HG03571 (cell line): Measurements from ENCODE around the gene TAPBPL.
"Not testable (repeated sequence)": the region's sequence is repeated elsewhere in the genome, so short reads cannot be mapped to it uniquely, and the experiment has no call there.

Source experiments
- ATAC-seq: cut with Tn5 transposase; IDR thresholded peaks from one replicate; pipeline ENCODE4 v1.9.1; 2021; ENCODE audit not compliant: unreplicated experiment

The TAPBPL gene

GRCh38 chr12:6462234-6462995, 10.6 kb downstream of the TAPBPL start:
- no peak for ATAC-seq

GRCh38 chr12:6463216-6463615, 11.4 kb downstream of the TAPBPL start:
- no peak for ATAC-seq

DNA sequence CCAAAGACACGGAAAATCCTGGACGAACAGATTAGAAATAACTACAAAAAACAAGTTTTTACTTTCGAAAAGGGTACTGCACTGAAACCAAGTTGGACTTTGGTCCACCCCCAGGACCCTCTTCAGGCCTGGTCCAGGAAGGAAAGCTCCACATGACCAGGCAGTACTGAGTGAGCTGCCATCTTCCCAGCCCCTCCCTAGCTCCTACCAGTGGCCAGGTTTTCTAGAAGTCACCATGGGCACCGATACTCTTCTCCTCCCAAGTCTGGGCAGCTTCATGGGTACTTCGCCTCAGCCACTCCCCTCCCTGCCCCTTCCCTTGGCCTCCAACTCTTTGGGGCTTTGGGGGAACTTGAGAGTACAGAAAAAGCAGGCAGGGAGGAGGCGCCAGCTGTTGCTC, 12.0 kb downstream of the TAPBPL start:
- no peak for ATAC-seq

DNA sequence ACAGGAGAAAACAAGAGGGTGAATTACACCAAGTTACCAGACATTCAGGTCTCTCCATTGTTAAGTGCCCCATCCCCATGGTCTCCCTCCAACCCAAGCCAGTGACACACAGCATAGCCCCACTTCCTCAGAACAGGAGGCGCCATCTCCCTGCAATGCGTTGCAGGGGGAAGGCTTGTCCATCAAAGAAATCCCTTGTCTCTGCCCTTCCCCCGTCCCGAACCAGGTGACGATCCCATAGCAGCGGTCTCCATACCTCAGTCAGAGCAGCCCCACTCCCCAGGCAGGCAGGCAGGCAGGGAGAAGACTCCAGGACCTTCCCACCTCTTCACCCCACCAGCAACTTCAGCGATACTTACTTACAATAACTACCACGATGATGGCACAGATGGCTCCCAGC, 12.7 kb downstream of the TAPBPL start:
- ATAC-seq, result no peak

GRCh38 chr12:6465467-6466183, 13.8 kb downstream of the TAPBPL start:
- ATAC-seq, result no peak

DNA sequence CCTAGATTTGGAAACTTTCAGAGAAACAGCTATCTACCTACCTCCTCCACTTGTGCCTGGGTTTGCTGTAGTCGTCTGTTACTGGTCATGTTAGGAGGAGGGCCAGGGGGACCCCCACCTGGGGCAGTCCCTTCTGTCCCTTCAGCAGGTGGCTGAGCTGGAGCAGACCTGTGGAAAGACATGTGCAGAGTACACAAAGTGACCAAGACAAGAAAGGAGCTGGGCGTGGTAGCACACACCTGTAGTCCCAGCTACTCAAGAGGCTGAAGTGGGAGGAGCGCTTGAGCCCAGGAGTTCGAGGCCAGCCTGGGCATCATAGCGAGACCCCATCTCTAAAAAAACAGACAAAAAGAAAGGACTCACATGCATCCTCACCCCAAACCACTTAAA, 14.3 kb downstream of the TAPBPL start:
- ATAC-seq, result no peak

GRCh38 chr12:6466751-6467150, 14.9 kb downstream of the TAPBPL start:
- ATAC-seq, result not testable (repeated sequence)

DNA sequence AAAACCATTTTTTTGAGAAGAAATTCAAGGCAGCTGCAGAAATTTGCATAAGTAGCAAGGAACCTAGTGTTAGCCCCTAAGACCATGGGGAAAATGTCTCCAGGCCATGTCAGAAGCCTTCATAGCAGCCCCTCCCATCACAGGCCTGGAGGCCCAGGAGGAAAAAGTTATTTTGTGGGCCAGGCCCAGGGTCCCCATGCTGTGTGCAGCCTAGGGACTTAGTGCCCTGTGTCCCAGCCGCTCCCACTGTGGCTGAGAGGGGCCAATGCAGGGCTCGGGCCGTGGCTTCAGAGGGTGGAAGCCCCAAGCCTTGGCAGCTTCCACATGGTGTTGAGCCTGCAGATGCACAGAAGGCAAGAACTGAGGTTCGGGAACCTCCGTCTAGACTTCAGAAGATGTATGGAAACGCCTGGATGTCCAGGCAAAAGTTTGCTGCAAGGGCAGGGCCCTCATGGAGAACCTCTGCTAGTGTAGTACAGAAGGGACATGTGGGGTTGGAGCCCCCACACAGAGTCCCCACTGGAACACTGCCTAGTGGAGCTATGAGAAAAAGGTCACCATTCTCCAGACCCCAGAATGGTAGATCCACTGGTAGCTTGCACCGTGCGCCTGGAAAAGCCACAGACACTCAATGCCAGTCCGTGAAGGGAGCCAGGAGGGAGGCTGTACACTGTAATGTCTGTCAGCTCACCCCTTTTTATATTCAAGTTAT, 15.9 kb downstream of the TAPBPL start:
- ATAC-seq, result not testable (repeated sequence)

- no peak for ATAC-seq
Measured at GRCh38 chr12:6468283-6468575, 16.4 kb downstream of the TAPBPL start.

DNA sequence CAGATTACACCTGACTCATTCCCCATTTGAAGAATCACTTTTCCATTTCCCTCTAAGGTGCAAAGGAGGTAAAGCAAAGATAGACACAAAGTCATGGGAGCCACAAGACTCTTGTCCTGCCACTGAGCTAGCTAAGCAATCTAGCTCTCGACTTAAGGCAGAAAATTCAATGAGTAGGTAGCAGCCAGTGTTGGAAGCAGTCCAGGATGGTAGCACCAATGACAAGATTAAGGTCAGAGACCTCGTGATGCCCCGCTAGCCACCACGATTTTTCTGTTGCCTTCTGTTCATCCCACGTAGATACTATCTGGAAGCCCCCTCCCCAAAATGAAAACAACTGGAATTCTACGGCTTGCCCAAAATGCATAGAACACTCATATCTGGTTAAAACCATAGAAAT, 17.2 kb downstream of the TAPBPL start:
- no peak for ATAC-seq

DNA sequence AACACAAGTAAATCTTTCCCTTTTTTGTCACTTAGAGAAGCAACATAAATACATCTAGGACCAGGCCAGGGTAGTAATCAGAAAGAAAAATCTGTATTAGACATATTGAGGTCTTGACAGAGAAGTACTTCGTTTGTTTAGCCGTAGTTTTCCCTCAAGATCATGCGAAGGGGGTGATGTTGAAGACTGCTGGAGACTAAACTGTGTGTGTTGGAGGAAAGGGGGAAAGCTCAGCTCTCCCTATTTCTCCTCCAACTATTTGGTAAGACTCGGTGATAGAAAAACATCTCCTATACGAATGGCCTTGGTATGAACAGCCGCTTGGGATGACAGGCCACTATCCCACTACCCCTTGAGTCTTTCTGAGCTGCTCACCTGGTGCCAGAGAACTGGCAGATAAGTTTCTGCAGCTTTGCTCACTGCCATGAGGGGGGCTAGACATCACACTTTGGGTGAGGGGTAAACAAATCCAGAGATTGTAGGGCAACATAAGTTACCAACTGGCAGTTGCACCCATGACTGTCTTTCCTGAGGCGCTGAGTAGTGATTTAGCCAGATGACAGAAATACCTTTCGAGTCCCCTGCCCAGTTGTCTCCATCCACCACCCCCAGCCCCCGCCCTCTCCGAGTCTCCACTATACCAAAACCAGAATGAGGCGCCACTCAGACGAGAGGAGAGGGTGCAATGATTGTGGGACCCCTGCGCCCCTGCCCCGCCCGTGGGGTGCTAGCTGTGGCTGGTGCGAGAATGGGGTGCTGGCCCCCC, 17.9 kb downstream of the TAPBPL start:
- no peak for ATAC-seq

DNA sequence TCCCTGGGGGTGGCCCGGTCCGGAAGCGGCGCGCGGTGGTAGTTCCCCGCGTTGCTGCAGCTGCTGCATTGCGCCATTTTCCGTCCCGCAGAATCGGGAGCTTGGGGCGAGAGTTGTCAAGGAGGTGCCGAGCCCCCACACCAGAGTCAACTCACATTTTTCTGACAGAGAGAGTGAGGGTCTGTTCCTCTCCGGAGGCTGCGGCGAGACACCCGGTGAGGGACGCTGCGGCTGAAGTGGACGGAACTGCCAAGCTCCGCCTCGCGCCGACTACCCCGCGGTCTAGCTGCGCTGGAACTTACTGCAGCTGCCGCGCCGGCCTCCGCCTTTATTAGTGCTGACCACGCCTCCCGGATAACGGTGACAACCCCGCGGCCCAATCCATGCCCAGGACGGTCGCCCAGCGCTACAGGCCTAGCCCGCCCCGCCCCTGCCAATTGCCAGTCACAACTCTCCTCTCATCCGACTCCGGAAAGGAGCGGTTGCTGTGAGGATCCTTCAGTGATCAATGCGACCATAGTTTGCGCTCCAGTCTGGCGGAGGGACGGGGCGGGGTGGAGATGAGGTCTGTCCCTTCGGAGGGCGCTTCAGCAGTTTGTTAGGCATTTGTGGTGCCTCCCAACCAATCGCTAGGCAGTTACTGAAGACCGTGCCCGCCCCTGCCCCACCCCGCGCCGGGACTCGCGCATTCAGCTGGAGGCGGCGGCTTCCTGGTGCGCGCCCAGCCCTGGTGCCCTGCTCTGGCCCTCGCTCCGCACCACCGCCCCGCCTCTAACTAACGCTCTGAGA, 18.7 kb downstream of the TAPBPL start, which contains the start of gene VAMP1:
VAMP1 (minus strand) TSS at position 303 of the 789 bp plus-strand sequence; CDS start at position 157, 146 bp downstream.
- peak; percentile 82 for ATAC-seq

DNA sequence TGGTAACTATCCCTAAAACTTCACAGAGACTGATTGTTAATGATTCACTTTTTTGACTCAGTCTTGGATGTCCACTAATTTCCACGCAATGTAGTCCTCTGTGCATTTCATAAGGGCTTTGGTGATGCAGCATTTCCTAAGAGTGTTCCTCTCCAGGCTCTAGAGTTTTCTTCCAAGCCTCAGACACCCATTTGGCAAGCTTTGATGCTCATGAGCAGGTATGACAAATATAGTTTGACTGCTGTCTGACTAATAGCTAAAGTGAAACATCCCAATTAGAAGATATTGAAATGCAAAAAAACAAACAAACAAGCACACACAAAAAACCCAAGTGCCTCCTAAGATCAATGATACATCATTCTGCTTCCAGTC, 20.1 kb downstream of the TAPBPL start:
- ATAC-seq, result no peak

DNA sequence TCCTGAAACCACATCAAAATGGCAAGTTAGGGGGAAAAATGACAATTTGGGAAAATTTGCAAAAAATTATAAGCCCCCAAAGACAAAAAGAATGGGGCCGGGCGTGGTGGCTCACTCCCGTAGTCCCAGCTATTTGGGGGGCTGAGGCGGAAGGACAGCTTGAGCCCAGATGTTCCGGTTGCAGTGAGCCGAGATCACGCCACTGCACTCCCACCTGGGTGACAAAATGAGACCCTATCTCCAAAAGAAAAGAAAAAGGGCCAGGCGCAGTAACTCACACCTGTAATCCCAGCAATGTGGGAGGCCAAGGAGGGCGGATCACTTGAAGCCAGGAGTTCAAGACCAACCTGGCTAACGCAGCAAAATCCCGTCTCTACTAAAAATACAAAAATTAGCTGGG, 20.6 kb downstream of the TAPBPL start:
- no peak for ATAC-seq

DNA sequence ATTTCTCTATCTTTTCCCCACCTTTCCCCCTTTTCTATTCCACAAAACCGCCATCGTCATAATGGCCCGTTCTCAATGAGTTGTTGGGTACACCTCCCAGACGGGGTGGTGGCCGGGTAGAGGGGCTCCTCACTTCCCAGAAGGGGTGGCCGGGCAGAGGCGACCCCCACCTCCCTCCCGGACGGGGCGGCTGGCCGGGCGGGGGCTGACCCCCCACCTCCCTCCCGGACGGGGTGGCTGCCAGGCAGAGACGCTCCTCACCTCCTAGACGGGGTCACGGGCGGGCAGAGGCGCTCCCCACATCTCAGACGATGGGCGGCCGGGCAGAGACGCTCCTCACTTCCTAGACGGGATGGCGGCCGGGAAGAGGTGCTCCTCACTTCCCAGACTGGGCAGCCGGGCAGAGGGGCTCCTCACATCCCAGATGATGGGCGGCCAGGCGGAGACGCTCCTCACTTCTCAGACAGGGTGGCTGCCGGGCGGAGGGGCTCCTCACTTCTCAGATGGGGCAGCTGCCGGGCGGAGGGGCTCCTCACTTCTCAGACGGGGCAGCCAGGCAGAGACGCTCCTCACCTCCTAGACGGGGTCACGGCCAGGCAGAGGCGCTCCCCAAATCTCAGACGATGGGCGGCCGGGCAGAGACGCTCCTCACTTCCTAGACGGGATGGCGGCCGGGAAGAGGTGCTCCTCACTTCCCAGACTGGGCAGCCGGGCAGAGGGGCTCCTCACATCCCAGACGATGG, 23.6 kb downstream of the TAPBPL start:
- ATAC-seq, result not testable (repeated sequence)

DNA sequence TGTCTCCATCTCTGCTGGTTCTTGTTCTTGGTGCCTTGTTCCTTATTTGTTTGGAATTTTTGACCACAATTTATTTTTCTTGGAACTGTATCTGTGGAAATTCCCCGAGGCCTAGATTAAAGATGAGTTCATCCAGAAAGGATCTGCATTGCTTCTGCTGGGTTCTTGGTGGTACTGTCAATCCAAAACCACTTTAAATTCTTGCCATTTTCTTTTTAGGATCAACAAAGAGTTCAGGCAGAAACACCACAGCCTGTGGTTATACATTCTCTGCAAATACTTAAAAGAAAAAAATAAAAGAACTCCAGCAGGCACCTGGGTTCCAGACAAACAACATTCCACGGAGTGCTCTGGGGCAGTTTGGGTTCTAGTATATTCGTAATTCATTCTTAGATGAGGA, 24.6 kb downstream of the TAPBPL start:
- no peak for ATAC-seq

- ATAC-seq, result not testable (repeated sequence)
Measured at GRCh38 chr12:6477601-6478377, 25.9 kb downstream of the TAPBPL start.

DNA sequence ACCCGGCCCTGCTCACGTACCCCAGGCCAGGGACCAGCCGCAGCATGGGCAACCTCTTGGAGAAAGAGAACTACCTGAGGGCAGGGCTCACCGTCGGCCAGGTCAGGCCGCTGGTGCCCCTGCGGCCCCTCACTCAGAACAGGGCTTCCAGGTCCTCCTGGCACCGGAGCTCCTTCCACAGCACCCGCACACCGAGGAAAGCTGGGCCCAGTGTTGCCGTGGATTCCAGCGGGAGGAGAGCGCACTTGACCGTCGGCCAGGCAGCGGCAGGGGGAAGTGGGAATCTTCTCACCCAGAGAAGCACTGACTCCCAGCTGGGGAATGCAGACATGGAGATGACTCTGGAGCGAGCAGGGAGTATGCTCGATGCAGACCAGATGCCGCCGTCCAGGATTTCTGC, 26.6 kb downstream of the TAPBPL start:
- ATAC-seq, result no peak

GRCh38 chr12:6488240-6488639, 36.4 kb downstream of the TAPBPL start:
- ATAC-seq, result no peak
